Activated CD8-positive, alpha-beta T cell treated with anti-CD3 and anti-CD28 coated beads for 36 hours (primary cell): ENCODE results near the gene CFL1. TPM values are rescaled to one million over a fixed set of nuclear protein-coding genes. Genes with fewer than 3 reads are reported as not detected.
"Not testable (repeated sequence)": the region's sequence is repeated elsewhere in the genome, so short reads cannot be mapped to it uniquely, and the experiment has no call there.

Source experiments
- ATAC-seq: fragments of 200-7000 bp; cut with Tn5 transposase; one replicate; pipeline ENCODE4 v1.10.0; 2021; ENCODE audit warnings: mild to moderate bottlenecking, moderate library complexity
- CTCF ChIA-PET: fragments of 350-600 bp; sonication (Branson Sonifier 250); formaldehyde crosslinking; loops from one replicate; lab custom pipeline; 2021; ENCODE audit warnings: antibody characterized with exemption; lab: Charles Lee
- POLR2A ChIA-PET: fragments of 350-600 bp; sonication (Branson Sonifier 250); formaldehyde crosslinking; loops from one replicate; lab custom pipeline; 2021; ENCODE audit warnings: antibody characterized with exemption; lab: Charles Lee
- DNase-seq: peaks from one replicate; pipeline ENCODE4 v3.0.0-alpha.2; 2020
- H3K27ac Mint-ChIP-seq: one replicate; pipeline ENCODE4 v1.8.0; 2021; ENCODE audit warnings: mild to moderate bottlenecking, mixed read lengths
- H3K27me3 Mint-ChIP-seq: one replicate; pipeline ENCODE4 v1.8.0; 2021; ENCODE audit warnings: mixed read lengths
- H3K36me3 Mint-ChIP-seq: one replicate; pipeline ENCODE4 v1.8.0; 2021; ENCODE audit warnings: low read depth, mixed read lengths
- H3K4me1 Mint-ChIP-seq: one replicate; pipeline ENCODE4 v1.8.0; 2021; ENCODE audit warnings: low read depth, mixed read lengths
- H3K4me3 Mint-ChIP-seq: one replicate; pipeline ENCODE4 v1.8.0; 2021; ENCODE audit warnings: mild to moderate bottlenecking, moderate library complexity, mixed read lengths
- H3K9me3 Mint-ChIP-seq: one replicate; pipeline ENCODE4 v1.8.0; 2021; ENCODE audit warnings: mixed read lengths
- CTCF ChIP-seq: fragments of 200-600 bp; IDR thresholded peaks from one replicate; pipeline ENCODE4 v1.8.0; 2022; ENCODE audit warnings: antibody characterized with exemption, mild to moderate bottlenecking
- intact Hi-C: fragments of 100-400 bp; cut with micrococcal nuclease; formaldehyde crosslinking; loops from one replicate; pipeline ENCODE4 v1.10.0; 2022
- total RNA-seq, 2 experiments: library from RNA; stranded (reverse); gene quantifications; one replicate each; pipeline ENCODE4 v1.2.3, GENCODE V29; 2021

The CFL1 gene
- total RNA-seq, 2 experiments from 2014 or later = 1,059 to 1,062 TPM

- ATAC-seq = no peak
- intact Hi-C loops = no loop called here
- no peak overlapping the region for H3K27ac Mint-ChIP-seq
Observed at GRCh38 chr11:65849366-65849765, 8.6 kb downstream of the CFL1 start.

DNA sequence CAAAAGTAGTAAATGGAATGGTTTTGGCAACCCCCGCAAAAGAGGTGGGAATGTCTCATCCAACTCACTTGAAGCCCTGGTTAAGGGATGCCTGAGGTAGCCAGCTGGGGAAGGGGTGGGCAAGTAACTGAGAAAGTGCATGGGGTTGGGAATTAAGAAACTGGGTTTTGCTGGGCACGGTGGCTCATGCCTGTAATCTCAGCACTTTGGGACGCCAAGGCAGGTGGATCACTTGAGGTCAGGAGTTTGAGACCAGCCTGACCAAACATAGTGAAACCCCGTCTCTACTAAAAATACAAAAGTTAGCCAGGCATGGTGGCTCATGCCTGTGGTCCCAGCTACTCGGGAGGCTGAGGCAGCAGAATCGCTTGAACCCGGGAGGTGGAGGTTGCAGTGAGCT lies 9.3 kb downstream of the CFL1 start:
- H3K27ac Mint-ChIP-seq, H3K9me3 Mint-ChIP-seq, intact Hi-C loops, H3K27me3 Mint-ChIP-seq, H3K4me3 Mint-ChIP-seq, H3K4me1 Mint-ChIP-seq, ATAC-seq, DNase-seq: not testable (repeated sequence)
- ChIA-PET POLR2A (interaction anchor here (1.2 to 29.8 kb wide), 5 partner anchors 11 to 41 kb away, joined by 3 to 560 read pairs (median 13); partner anchors contain the start of genes CCDC85B, CTSW, FIBP and FOSL1), CTCF (interaction anchor here (1.8 to 5.1 kb wide), 5 partner anchors 11 to 69 kb away, joined by 6 to 47 read pairs (median 8); partner anchors contain the start of genes CCDC85B, FIBP and SNX32)
- peaks cover 27% of the 10 kb centered on the region for H3K36me3 Mint-ChIP-seq

More at GRCh38 chr11:65849366-65849765, 8.6 kb downstream of the CFL1 start:
- Mint-ChIP-seq H3K27me3 (no peaks in the 10 kb centered on the region), H3K4me1 (peaks cover 9% of the 10 kb centered on the region), H3K4me3 (no peak overlapping the region), H3K36me3 (peaks cover 33% of the 10 kb centered on the region), H3K9me3 (peaks cover 3% of the 10 kb centered on the region)
- no peak for DNase-seq
- TF ChIP-seq CTCF = no peak
- ChIA-PET CTCF (interaction anchor here (1.8 to 5.1 kb wide), 5 partner anchors 11 to 70 kb away, joined by 6 to 47 read pairs (median 8); partner anchors contain the start of genes CCDC85B, FIBP and SNX32), POLR2A (interaction anchor here (1.2 to 29.8 kb wide), 5 partner anchors 10 to 40 kb away, joined by 3 to 560 read pairs (median 13); partner anchors contain the start of genes CCDC85B, CTSW, FIBP and FOSL1)

DNA sequence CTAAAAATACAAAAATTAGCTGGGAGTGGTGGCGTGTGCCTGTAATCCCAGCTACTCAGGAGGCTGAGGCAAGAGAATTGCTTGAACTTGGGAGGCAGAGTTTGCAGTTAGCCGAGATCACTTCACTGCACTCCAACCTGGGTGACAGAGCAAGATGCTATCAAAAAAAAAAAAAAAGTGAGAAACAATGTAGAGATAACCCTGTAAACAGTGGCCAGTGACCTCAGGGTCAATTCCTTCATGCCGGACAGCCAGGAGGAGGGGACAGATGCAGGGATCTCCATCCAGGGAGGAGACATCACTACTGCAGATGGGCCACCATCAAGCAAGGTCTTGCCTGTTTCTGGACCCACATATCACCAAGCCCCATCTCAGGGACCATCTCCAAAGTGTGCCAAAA lies 10.2 kb downstream of the CFL1 start:
- intact Hi-C loops = no loop called here
- Mint-ChIP-seq H3K4me3 (no peak overlapping the region), H3K36me3 (peaks cover 17% of the 10 kb centered on the region), H3K27me3 (no peaks in the 10 kb centered on the region), H3K4me1 (no peaks in the 10 kb centered on the region), H3K9me3 (peaks cover 3% of the 10 kb centered on the region), H3K27ac (no peak overlapping the region)
- DNase-seq (no peak), ATAC-seq (no peak)
- ChIA-PET CTCF (interaction anchor here (1.0 to 1.8 kb wide), 3 partner anchors 11 to 68 kb away, joined by 3 to 8 read pairs (median 4); partner anchors contain the start of gene CCDC85B), POLR2A (interaction anchor here (2.0 to 29.8 kb wide), 2 partner anchors 9 to 42 kb away, joined by 6 to 560 read pairs; partner anchors contain the start of genes CCDC85B, CTSW, FIBP and FOSL1)
- TF ChIP-seq CTCF = no peak

GRCh38 chr11:65844231-65844872 lies 13.6 kb downstream of the CFL1 start:
- Mint-ChIP-seq H3K27ac (no peak overlapping the region), H3K4me3 (no peak overlapping the region), H3K9me3 (no peaks in the 10 kb centered on the region), H3K36me3 (no peaks in the 10 kb centered on the region), H3K4me1 (no peaks in the 10 kb centered on the region), H3K27me3 (no peaks in the 10 kb centered on the region)
- DNase-seq (no peak), ATAC-seq (no peak)
- ChIA-PET CTCF (interaction anchor here (0.7 to 2.0 kb wide), 3 partner anchors 40 to 133 kb away, joined by 3 to 4 read pairs (median 4); partner anchors contain the start of genes AP5B1 and KAT5), POLR2A (interaction anchor here (0.8 to 0.9 kb wide), 2 partner anchors 16 to 247 kb away, joined by 3 read pairs; no protein-coding TSS in a partner anchor)
- no peak for TF ChIP-seq CTCF
- intact Hi-C loops = no loop called here

DNA sequence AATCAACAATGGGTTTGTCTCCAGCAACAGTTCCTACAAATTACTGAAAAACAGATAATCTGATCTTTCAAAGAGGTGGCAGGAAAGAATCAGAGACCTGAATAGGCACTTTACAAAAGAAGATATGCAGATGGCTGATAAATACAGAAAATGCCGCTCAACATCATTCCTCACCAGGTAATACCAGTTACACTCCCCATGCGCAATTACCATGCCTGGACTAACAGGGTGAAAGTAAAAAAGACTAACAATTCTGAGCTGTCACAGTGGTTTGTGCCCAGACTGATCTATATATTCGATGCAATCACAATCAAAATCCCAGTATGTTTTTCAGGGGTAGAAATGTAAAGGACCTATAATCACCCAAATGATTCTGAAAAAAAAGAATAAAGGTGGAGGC lies 14.2 kb downstream of the CFL1 start:
- Mint-ChIP-seq H3K36me3 (no peaks in the 10 kb centered on the region), H3K27me3 (no peaks in the 10 kb centered on the region), H3K9me3 (no peaks in the 10 kb centered on the region), H3K4me1 (no peaks in the 10 kb centered on the region), H3K27ac (no peak overlapping the region), H3K4me3 (no peak overlapping the region)
- TF ChIP-seq CTCF = no peak
- no peak for DNase-seq
- ChIA-PET CTCF (interaction anchor here (0.7 to 2.0 kb wide), 6 partner anchors 7 to 132 kb away, joined by 3 to 4 read pairs (median 4); partner anchors contain the start of genes AP5B1, FIBP and KAT5), POLR2A (interaction anchor here (0.7 to 1.0 kb wide), 3 partner anchors 8 to 64 kb away, joined by 3 to 9 read pairs (median 3); no protein-coding TSS in a partner anchor)
- no peak for ATAC-seq
- intact Hi-C loops = no loop called here
